Right renal pelvis (tissue), 4 donors: ENCODE results near the gene UBAC1. TPM values are rescaled to one million over a fixed set of nuclear protein-coding genes. Genes with fewer than 3 reads are reported as not detected.
"Not testable (repeated sequence)": the region's sequence is repeated elsewhere in the genome, so short reads cannot be mapped to it uniquely, and the experiment has no call there.

Source experiments
- DNase-seq, 4 donors: peaks; one replicate each; pipeline ENCODE4 v3.0.0-alpha.2; 2013; ENCODE audit warnings: low read depth in 4 of 4, low spot score in 3 of 4, missing footprints in 1 of 4
- polyA plus RNA-seq, 4 donors: library from polyadenylated mRNA; unstranded; fragments of 120-200 nt; gene quantifications; one replicate each; pipeline ENCODE4 v1.2.1, GENCODE V29; 2013; ENCODE audit not compliant: insufficient read length in 4 of 4

Gene UBAC1
- polyA plus RNA-seq, 4 donors, result 28.1 to 31.1 (median 28.6) TPM

DNA sequence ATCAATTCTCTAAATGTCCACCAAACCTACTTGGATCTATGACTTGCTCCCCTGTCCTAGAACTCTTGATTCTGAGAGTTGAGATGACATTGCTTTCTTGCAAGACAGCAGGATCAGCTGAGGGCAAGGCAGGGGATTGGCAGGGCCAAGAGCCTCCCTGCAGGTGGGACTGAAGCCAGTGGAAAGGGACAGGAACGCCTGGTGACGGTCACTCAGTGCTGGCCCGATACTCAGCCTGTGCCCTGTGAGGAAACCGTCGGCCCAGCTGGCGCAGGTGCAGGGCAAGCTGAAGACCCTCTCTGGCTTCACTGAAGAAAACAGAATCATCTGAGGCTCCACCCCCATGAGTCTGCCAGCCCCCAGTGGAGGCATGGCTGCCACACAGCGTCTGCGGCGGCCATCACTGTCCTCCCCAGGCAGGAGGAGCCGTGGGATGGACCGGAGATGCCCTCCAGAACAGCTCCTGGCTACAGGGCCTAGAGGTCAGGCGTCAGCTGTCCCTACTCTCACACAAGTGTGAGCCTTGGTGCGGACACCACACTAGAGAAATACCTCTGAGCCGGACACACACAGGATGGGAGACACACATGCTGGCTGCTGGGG lies 14.7 kb downstream of the UBAC1 start:
- DNase-seq, result no peak

GRCh38 chr9:135945969-135946368 lies 15.2 kb downstream of the UBAC1 start:
- no peak for DNase-seq

- DNase-seq, result no peak
These were observed 16.5 kb downstream of the UBAC1 start for GRCh38 chr9:135944444-135945252.

GRCh38 chr9:135943604-135944003 lies 17.6 kb downstream of the UBAC1 start:
- DNase-seq, result not testable (repeated sequence)

DNA sequence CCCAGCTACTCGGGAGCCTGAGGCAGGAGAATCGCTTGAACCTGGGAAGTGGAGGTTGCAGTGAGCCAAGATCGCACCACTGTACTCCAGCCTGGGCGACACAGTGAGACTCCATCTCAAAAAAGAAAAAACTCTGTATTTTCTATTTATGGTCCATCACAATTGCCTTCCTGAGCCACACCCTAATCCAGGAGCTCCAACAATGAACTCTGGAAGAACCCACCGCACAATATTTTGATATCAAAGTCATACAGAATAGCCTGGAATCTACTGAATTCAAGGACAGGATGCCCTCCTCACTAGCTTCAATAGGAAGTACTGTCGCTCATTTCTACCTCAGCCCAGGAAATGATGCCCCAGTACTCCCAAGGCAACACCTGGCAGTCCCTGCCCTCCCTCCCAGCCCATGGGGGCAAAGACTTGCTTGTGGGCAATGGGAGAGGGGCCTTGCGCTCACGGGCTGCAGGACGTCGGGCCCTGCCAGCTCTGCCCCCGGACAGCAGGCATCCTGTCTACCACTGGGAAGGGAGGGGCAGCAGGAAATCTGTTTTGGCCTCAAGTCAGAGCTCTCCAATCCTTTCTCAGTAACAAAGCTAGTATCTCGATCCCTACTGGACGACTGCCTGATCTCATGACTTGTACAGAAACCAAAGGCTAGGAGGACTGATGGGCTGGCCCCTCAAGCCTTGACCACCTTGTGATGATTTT lies 19.7 kb downstream of the UBAC1 start:
- no peak for DNase-seq

GRCh38 chr9:135939351-135940265 lies 21.6 kb downstream of the UBAC1 start:
- DNase-seq, result no peak

DNA sequence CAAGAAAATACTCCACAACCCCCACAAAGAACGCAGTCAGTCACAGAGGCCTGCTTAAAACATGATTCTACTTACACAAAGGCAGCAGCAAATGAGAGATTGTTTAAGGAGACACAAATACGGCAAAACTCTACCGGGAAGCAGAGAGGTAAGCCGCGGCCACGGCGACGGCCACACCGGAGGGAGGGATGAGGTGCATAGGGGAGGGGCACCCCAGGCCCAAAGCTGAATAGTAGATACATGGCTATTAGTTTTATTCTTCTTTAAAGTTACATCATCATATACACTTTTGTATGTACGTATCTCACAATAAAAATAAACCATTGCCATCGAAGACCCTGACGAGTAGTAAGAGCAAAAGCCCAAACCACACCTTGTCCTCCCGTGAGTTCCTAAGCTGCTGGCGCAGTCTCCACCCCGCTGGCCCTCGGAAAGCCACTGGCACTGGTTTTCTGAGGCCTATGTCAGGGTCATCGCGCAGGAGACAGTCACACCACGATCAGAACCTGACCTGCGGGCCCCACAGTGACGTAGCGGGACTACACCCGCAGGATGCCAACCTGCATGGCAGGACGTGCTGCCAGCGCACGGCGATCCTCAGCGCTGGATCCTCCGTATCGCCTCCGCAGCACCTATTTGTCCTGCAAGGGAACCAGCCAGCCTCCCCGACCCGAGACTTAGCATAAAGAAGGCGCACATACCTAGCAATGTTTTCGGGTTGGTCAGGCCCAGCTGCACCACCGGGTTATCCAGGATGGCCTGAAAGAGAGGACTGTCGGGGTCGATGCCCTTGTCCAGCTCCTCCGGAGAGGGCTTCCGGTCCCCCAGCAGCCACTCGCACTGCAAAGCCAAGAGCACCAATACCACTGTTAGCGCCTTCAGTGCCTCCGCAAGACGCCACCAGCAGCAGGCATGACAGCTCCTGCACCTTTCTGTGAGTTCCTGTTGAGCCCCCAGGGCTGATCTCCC lies 23.4 kb downstream of the UBAC1 start:
- DNase-seq, result no peak

DNA sequence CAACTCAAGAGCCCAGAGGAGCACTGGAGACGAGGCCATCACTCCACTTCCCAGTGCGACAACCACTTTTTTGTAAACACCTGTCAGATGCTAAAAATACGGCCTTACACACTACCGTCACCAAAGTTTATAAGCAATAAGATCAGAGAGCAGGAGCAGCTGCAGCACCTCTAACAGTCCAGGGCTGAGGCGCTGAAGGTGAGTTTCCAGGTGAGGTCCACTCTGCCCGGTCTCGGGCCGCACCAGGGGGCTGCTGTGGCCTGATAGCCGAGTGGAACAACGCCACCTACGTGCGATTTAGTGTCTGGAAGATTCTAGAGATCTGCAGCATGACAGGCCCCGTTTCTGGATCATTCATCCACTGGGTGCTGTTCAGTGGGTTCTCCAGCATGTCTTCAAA lies 28.1 kb downstream of the UBAC1 start:
- DNase-seq, result no peak

- no peak for DNase-seq
These were observed 28.5 kb downstream of the UBAC1 start for GRCh38 chr9:135932656-135933055.

- DNase-seq, result no peak
These were observed 29.8 kb downstream of the UBAC1 start for GRCh38 chr9:135931349-135931820.

GRCh38 chr9:135930446-135931345 lies 30.5 kb downstream of the UBAC1 start:
- no peak for DNase-seq

DNA sequence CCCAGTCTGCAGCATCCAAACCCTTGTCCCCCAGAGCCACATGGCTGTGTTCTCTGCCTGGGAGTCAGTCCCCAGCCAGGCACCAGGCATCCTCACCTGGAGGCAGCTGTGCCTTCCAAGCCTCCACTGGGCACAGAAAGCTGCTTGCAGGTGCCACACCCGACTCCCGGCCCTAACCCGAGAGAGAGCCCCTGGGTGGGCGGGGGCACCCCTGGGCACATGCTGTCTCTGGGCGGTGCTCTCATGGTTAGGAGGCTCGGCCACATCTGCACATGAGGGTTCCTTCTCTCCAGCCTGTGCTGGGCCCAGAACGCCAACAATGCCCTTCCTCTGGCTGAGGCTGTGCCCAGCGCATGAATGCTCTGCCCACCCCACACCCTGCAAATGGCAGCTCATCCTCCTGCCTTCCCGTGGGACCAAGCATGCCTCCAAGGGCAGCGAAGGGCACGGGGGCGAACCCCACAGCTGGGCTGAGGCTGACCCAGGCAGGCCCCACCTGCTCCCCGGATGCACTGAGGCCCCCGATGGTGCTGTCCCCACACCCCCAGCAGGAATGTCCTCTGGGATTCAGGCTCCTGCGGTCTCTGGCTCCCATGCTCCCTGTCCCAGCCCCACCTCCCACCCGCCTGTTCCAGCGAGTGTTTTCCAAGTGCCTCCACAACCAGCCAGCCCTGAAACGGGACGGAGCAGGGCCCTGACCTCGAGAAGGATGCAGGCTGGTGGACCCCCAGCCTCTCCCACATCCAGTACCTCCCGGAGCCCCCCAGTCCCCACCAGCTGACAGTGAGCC lies 31.3 kb downstream of the UBAC1 start:
- no peak for DNase-seq

- DNase-seq, result no peak
These were observed 32.2 kb downstream of the UBAC1 start for GRCh38 chr9:135928731-135929655.

GRCh38 chr9:135928074-135928730 lies 33.0 kb downstream of the UBAC1 start:
- no peak for DNase-seq

DNA sequence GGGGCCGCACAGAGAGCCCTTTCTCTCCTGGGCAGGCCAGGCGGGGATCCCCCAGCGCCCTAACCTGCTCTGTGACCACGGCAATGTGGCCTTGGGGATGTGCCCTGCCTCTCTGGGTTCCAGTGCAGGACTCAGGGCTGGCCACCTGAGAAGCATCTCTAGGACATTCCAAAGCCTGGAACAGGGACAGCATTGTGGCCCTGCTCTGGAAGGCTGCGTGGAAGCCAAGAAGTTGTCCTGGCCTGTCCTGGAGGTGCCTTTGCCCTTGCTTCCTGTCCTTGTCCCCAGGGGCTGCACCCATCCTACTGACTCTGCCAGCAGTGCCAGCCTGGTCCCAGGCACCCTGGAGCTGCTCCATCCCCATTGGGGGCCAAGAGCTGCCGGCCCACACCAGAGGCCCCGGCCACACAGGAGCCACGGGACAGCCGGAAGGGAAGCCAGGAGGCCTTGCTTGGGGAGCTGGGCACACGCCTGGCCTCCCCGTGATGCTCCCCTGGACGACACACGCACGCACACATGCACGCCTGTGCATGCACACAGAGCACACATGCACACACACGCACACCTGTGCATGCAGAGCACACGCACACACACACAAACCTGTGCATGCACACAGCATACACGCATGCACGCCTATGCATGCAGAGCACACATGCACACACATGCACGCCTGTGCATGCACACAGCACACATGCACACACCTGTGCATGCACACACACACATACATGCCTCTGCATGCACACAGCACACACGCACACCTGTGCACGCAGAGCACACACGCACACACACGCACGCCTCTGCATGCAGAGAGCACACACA lies 33.8 kb downstream of the UBAC1 start:
- DNase-seq, result no peak
